Measurements from ENCODE around the gene NUCB1. TPM values are rescaled to one million over a fixed set of nuclear protein-coding genes. Genes with fewer than 3 reads are reported as not detected.
"Not testable (repeated sequence)": the region's sequence is repeated elsewhere in the genome, so short reads cannot be mapped to it uniquely, and the experiment has no call there.

NUCB1 gene
- total RNA-seq, 4 donors from 2014 or later: 154 to 506 (median 444) TPM

GRCh38 chr19:48921721-48922500, 21.8 kb downstream of the NUCB1 start:
- no peaks in the 10 kb centered on the region for H3K27me3 ChIP-seq
- no peak overlapping the region for H3K27ac ChIP-seq
- H3K9me3 ChIP-seq: no peaks in the 10 kb centered on the region
- no peaks in the 10 kb centered on the region for H3K4me1 ChIP-seq
- no peak overlapping the region for H3K4me3 ChIP-seq
- peaks cover 0 to 56% (median 0%) of the 10 kb centered on the region in 3 donors for H3K36me3 ChIP-seq
- no peak for DNase-seq
- TF ChIP-seq CTCF (IDR thresholded peaks at IDR 0.05) (no peak), POLR2A (IDR thresholded peaks at IDR 0.05) (no peak)

DNA sequence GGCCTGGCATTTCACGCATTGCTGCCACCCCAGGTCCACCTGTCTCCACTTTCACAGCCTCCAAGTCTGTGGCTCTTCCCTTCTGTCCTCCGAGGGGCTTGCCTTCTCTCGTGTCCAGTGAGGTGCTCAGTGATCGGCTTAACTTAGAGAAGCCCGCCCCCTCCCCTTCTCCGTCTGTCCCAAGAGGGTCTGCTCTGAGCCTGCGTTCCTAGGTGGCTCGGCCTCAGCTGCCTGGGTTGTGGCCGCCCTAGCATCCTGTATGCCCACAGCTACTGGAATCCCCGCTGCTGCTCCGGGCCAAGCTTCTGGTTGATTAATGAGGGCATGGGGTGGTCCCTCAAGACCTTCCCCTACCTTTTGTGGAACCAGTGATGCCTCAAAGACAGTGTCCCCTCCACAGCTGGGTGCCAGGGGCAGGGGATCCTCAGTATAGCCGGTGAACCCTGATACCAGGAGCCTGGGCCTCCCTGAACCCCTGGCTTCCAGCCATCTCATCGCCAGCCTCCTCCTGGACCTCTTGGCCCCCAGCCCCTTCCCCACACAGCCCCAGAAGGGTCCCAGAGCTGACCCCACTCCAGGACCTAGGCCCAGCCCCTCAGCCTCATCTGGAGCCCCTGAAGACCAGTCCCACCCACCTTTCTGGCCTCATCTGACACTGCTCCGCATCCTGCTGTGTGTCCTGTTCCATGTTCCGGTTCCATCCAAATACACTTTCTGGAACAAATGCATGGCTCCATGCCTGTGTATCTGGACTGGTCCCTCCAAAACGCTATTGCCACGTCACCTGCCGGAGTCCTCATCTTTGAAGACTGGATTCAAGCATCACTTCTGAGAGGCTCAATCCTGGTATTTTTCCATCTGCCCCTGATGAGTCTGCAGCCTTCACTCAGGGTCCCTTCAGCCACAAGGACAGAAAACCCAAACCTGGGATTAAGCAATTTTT, 22.7 kb downstream of the NUCB1 start:
- H3K9me3 ChIP-seq: no peaks in the 10 kb centered on the region
- no peak for TF ChIP-seq CTCF (IDR thresholded peaks at IDR 0.05)
- no peak for TF ChIP-seq POLR2A (IDR thresholded peaks at IDR 0.05)
- no peak overlapping the region for H3K27ac ChIP-seq
- H3K4me1 ChIP-seq: no peaks in the 10 kb centered on the region
- H3K27me3 ChIP-seq: no peaks in the 10 kb centered on the region
- peaks cover 0 to 47% (median 0%) of the 10 kb centered on the region in 3 donors for H3K36me3 ChIP-seq
- DNase-seq: no peak
- H3K4me3 ChIP-seq: no peak overlapping the region

DNA sequence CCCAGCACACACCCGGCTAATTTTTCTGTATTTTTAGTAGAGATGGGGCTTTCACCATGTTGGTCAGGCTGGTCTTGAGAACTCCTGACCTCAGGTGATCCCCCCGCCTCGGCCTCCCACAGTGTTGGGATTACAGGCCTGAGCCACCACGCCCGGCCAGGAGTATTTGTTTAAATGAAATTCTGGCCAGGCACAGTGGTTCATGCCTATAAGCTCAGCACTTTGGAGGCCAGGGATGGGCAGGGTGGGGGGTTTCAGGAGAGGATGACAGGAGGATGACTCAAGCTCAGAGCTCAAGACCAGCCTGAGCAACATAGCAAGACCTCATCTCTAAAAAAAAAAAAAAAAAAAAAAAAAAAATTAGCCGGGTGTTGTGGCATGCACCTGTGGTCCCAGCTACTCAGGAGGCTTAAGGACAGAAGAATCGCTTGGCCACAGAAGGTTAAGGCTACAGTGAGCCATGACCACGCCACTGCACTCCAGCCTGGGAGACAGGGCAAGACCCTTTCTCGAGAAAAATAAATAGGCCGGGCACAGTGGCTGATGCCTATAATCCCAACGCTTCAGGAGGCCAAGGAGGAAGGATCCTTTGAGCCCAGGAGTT, 25.2 kb downstream of the NUCB1 start:
- no peak overlapping the region for H3K27ac ChIP-seq
- H3K27me3 ChIP-seq: no peaks in the 10 kb centered on the region
- no peak for DNase-seq
- no peaks in the 10 kb centered on the region for H3K4me1 ChIP-seq
- H3K9me3 ChIP-seq: no peaks in the 10 kb centered on the region
- H3K36me3 ChIP-seq: peaks cover 0 to 28% (median 0%) of the 10 kb centered on the region in 3 donors
- TF ChIP-seq POLR2A (IDR thresholded peaks at IDR 0.05): no peak
- TF ChIP-seq CTCF (IDR thresholded peaks at IDR 0.05): no peak
- H3K4me3 ChIP-seq: no peak overlapping the region

- DNase-seq, H3K4me1 ChIP-seq, H3K27ac ChIP-seq, H3K27me3 ChIP-seq, H3K9me3 ChIP-seq, H3K4me3 ChIP-seq: not testable (repeated sequence)
- peaks cover 0 to 24% (median 0%) of the 10 kb centered on the region in 3 donors for H3K36me3 ChIP-seq
Measured at GRCh38 chr19:48925890-48926289, 25.8 kb downstream of the NUCB1 start.

DNA sequence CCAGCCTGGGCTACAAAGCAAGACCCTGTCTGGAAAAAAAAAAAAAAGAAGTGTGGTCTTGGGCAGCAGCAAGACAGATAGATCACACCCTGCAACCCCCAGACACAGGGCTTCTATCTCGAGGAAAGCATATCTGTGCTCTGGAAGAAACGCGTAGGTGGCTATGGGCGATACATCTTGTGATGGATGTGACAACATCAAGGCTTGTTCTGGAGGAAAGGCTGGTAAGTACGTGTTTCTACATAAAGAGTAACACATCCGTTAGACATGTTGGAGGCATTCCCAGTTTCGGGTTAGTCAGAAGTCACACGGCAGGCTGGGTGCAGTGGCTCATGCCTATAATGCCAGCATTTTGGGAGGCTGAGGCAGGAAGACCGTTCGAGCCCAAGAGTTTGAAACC, 26.8 kb downstream of the NUCB1 start:
- Histone ChIP-seq H3K9me3 (no peaks in the 10 kb centered on the region), H3K27ac (no peak overlapping the region), H3K4me3 (no peak overlapping the region), H3K27me3 (no peaks in the 10 kb centered on the region), H3K36me3 (peaks cover 0 to 14% (median 0%) of the 10 kb centered on the region in 3 donors), H3K4me1 (no peaks in the 10 kb centered on the region)
- DNase-seq: peak in 1 of 3 donors; percentile 19
- no peak for TF ChIP-seq POLR2A (IDR thresholded peaks at IDR 0.05)
- TF ChIP-seq CTCF (IDR thresholded peaks at IDR 0.05): no peak

- H3K4me1 ChIP-seq, H3K36me3 ChIP-seq, H3K27me3 ChIP-seq, DNase-seq, H3K9me3 ChIP-seq, H3K27ac ChIP-seq, H3K4me3 ChIP-seq: not testable (repeated sequence)
Measured at GRCh38 chr19:48927692-48928091, 27.6 kb downstream of the NUCB1 start.

Data from Peyer's patch (tissue), 4 donors.